Endothelial cell of umbilical vein (primary cell): Measurements from ENCODE around the gene ZNF827. TPM values are rescaled to one million over a fixed set of nuclear protein-coding genes. Genes with fewer than 3 reads are reported as not detected.

Experiments
- BruUV-seq: library from RNA; stranded (reverse); fragments of 400-500 nt; replicated peaks from 2 replicates; lab custom pipeline; 2021; lab: Mats Ljungman, UMichigan
- CTCF ChIA-PET: fragments of 300-600, 350-600 bp; sonication (Branson Sonifier 250); formaldehyde crosslinking; loops from one replicate; lab custom pipeline; 2021; ENCODE audit warnings: antibody characterized with exemption, inconsistent platforms; lab: Charles Lee
- POLR2A ChIA-PET: fragments of 300-600, 350-600 bp; sonication (Branson Sonifier 250); formaldehyde crosslinking; loops from one replicate; lab custom pipeline; 2021; ENCODE audit warnings: antibody characterized with exemption, inconsistent platforms; lab: Charles Lee
- DNase-seq: peaks from one replicate; pipeline ENCODE4 v3.0.0-alpha.2; 2011; ENCODE audit warnings: low read depth, low spot score
- FAIRE-seq: peaks from 2 replicates; lab custom pipeline; 2011; peaks lifted over from hg19 to GRCh38; lab: Jason Lieb, UNC
- H2AFZ ChIP-seq: 2 replicates; pipeline ENCODE4 v1.6.0; 2012; ENCODE audit warnings: low read depth, low read length, control low read depth, inconsistent platforms
- H3K27ac ChIP-seq: 2 replicates; pipeline ENCODE4 v1.5.1; 2011; ENCODE audit warnings: low read depth, mild to moderate bottlenecking, control low read depth, low read length, moderate library complexity; ENCODE audit not compliant: insufficient read depth
- H3K27me3 ChIP-seq, 2 experiments: 2 replicates each; pipeline versions ENCODE4 v1.6.0 to v1.6.1; 2011; ENCODE audit warnings: low read length in 2 of 2, mixed read lengths in 1 of 2; ENCODE audit not compliant: control insufficient read depth in 2 of 2, insufficient read depth in 2 of 2
- H3K36me3 ChIP-seq, 2 experiments: 2 replicates in 1 of 2; 3 replicates in 1 of 2; pipeline ENCODE4 v1.5.1; 2011; ENCODE audit warnings: low read length in 2 of 2, mild to moderate bottlenecking in 1 of 2, moderate library complexity in 1 of 2; ENCODE audit not compliant: control insufficient read depth in 2 of 2, insufficient read depth in 2 of 2; ENCODE audit errors: extremely low read depth in 1 of 2
- H3K4me1 ChIP-seq: 3 replicates; pipeline ENCODE4 v1.5.1; 2011; ENCODE audit warnings: mild to moderate bottlenecking, low read length; ENCODE audit not compliant: control insufficient read depth, insufficient read depth; ENCODE audit errors: extremely low read depth
- H3K4me2 ChIP-seq: 2 replicates; pipeline ENCODE4 v1.6.1; 2011; ENCODE audit warnings: low read length, control low read depth, mixed read lengths; ENCODE audit not compliant: insufficient read depth
- H3K4me3 ChIP-seq, 3 experiments: fragments of 200-600 bp in 1 of 3; sonication (generic), shearing (Covaris generic) in 1 of 3; replicated peaks in 1 of 3; 2 replicates each; pipeline ENCODE4 v1.5.1; 2011 to 2016; ENCODE audit warnings: control low read depth in 3 of 3, low read length in 3 of 3, mild to moderate bottlenecking in 2 of 3, inconsistent platforms in 1 of 3, low read depth in 1 of 3, moderate library complexity in 1 of 3; ENCODE audit not compliant: insufficient read depth in 1 of 3
- H3K79me2 ChIP-seq: 2 replicates; pipeline ENCODE4 v1.6.0; 2012; ENCODE audit warnings: low read length, inconsistent platforms; ENCODE audit not compliant: control insufficient read depth, insufficient read depth
- H3K9ac ChIP-seq: replicated peaks from 2 replicates; pipeline ENCODE3; 2011; ENCODE audit warnings: low read length, control low read depth; ENCODE audit not compliant: insufficient read depth; ENCODE audit errors: extremely low read depth
- H3K9me1 ChIP-seq: replicated peaks from 3 replicates; pipeline ENCODE4 v1.6.0; 2011; ENCODE audit warnings: mild to moderate bottlenecking, low read length; ENCODE audit not compliant: control insufficient read depth, insufficient read depth; ENCODE audit errors: extremely low read depth
- H3K9me3 ChIP-seq: replicated peaks from 2 replicates; pipeline ENCODE4 v1.5.1; 2012; ENCODE audit warnings: low read length, inconsistent platforms; ENCODE audit not compliant: control insufficient read depth, insufficient read depth
- H4K20me1 ChIP-seq: replicated peaks from 2 replicates; pipeline ENCODE3; 2011; ENCODE audit warnings: mild to moderate bottlenecking, low read length; ENCODE audit not compliant: control insufficient read depth, insufficient read depth; ENCODE audit errors: extremely low read depth
- CTCF ChIP-seq, 2 donors: IDR thresholded peaks; 1 replicate in 1 of 2; 2 replicates in 1 of 2; pipeline ENCODE4 v1.5.1; 2011; ENCODE audit warnings: low read length in 2 of 2, mild to moderate bottlenecking in 2 of 2, moderate library complexity in 2 of 2, control low read depth in 1 of 2, inconsistent platforms in 1 of 2, low read depth in 1 of 2; ENCODE audit not compliant: insufficient read depth in 1 of 2; ENCODE audit errors: extremely low read depth in 1 of 2
- EZH2 ChIP-seq: IDR thresholded peaks from 2 replicates; pipeline ENCODE4 v1.6.1; 2012; ENCODE audit warnings: borderline replicate concordance, low read depth, mild to moderate bottlenecking, moderate library complexity, low read length, inconsistent platforms; ENCODE audit not compliant: severe bottlenecking
- FOS ChIP-seq: IDR thresholded peaks from 2 replicates; pipeline ENCODE4 v1.6.1; 2011; ENCODE audit warnings: mild to moderate bottlenecking, low read length, moderate library complexity, borderline replicate concordance; ENCODE audit not compliant: insufficient read depth
- GATA2 ChIP-seq: IDR thresholded peaks from 2 replicates; pipeline ENCODE4 v1.7.0; 2011; ENCODE audit warnings: low read depth, mild to moderate bottlenecking, moderate library complexity, mixed read lengths, low read length; ENCODE audit not compliant: insufficient read length, insufficient read depth
- JUN ChIP-seq: IDR thresholded peaks from 2 replicates; pipeline ENCODE4 v1.6.1; 2011; ENCODE audit warnings: borderline replicate concordance, low read depth; ENCODE audit not compliant: insufficient read length, insufficient read depth
- MAX ChIP-seq: IDR thresholded peaks from 2 replicates; pipeline ENCODE4 v1.6.1; 2011; ENCODE audit not compliant: insufficient read depth, insufficient read length
- MYC ChIP-seq: IDR thresholded peaks from one replicate; pipeline ENCODE4 v1.6.1; 2011; ENCODE audit warnings: mild to moderate bottlenecking, low read depth, low read length
- POLR2A ChIP-seq: IDR thresholded peaks from 2 replicates; pipeline ENCODE4 v1.6.1; 2012; ENCODE audit warnings: low read depth, mild to moderate bottlenecking, control low read depth, low read length
- POLR2AphosphoS5 ChIP-seq: IDR thresholded peaks from 2 replicates; pipeline ENCODE4 v1.6.1; 2012; ENCODE audit warnings: low read depth, mild to moderate bottlenecking, control low read depth, low read length, moderate library complexity; ENCODE audit not compliant: insufficient read depth
- dilution Hi-C: fragments of 300-500 bp; cut with MboI; formaldehyde crosslinking; loops from one replicate; pipeline ENCODE4 v1.15.0; 2019; ENCODE audit warnings: low sequenced_read_pairs; ENCODE audit not compliant: extremely low pct_ligation_motif_present
- intact Hi-C: fragments of 100-400 bp; cut with micrococcal nuclease; formaldehyde crosslinking; loops from one replicate; pipeline ENCODE4 v1.10.0; 2022
- polyA plus RNA-seq, 4 experiments: library from polyadenylated mRNA; depleted of rRNA in 3 of 4; stranded (reverse) in 3 of 4; unstranded in 1 of 4; fragments of >200 nt; gene quantifications; 2 replicates each; pipeline versions ENCODE4 v1.2.1 to v1.2.3, GENCODE V29; 2011 to 2012; ENCODE audit warnings: missing spikeins in 1 of 4
- total RNA-seq: library from RNA; stranded (reverse); gene quantifications from 2 replicates; pipeline ENCODE4 v1.2.3, GENCODE V29; 2021

The ZNF827 gene
- total and polyA plus RNA-seq, 2 donors (not counting 3 experiments of a cell fraction or from before 2014, with no cell fraction given) = 16.9 to 23.7 TPM

- Histone ChIP-seq H4K20me1 (no peaks in the 10 kb centered on the region), H3K4me2 (no peak overlapping the region), H3K4me3 (no peak overlapping the region), H3K9ac (no peak overlapping the region), H3K4me1 (no peaks in the 10 kb centered on the region), H3K27ac (no peak overlapping the region), H3K9me3 (no peaks in the 10 kb centered on the region), H3K79me2 (peaks cover 2% of the 10 kb centered on the region), H3K27me3 (no peaks in the 10 kb centered on the region), H3K9me1 (no peaks in the 10 kb centered on the region), H2AFZ (no peak overlapping the region), H3K36me3 (peaks cover 0 to under 1% of the 10 kb centered on the region in 2 experiments)
- DNase-seq (no peak), FAIRE-seq (no peak)
- no TSS peak for BruUV-seq
- ChIA-PET CTCF (interaction anchor here (1.3 to 2.4 kb wide), 2 partner anchors 12 to 32 kb away, joined by 3 to 9 read pairs; no protein-coding TSS in a partner anchor), POLR2A (no interaction called here)
- no peak for TF ChIP-seq FOS
- no peak for TF ChIP-seq JUN
- TF ChIP-seq CTCF (IDR thresholded peaks at IDR 0.05; ENCODE audit: extremely low read depth in 1 of 2, insufficient read depth in 1 of 2, low read depth in 1 of 2, low read length in 2 of 2) = no peak
- no peak for TF ChIP-seq EZH2
- no peak for TF ChIP-seq POLR2A
- no peak for TF ChIP-seq POLR2AphosphoS5
- no peak for TF ChIP-seq MAX
- no peak for TF ChIP-seq GATA2
- no peak for TF ChIP-seq MYC
- intact Hi-C loops = no loop called here
- dilution Hi-C loops = no loop called here
Measured at GRCh38 chr4:145907812-145908211, 30.8 kb downstream of the ZNF827 start.
